ENCODE measurements around the gene NOX3. TPM values are rescaled to one million over a fixed set of nuclear protein-coding genes. Genes with fewer than 3 reads are reported as not detected.

Gene NOX3
- total and polyA plus RNA-seq, 8 donors: not detected

GRCh38 chr6:155434829-155435423 is 20.7 kb downstream of the NOX3 start:
- Histone ChIP-seq H3K4me1 (no peaks in the 10 kb centered on the region), H3K9me3 (no peaks in the 10 kb centered on the region), H3K27me3 (no peaks in the 10 kb centered on the region), H3K4me3 (no peak overlapping the region), H3K36me3 (no peaks in the 10 kb centered on the region), H3K27ac (no peak overlapping the region)
- no peak for DNase-seq
- no peak for FAIRE-seq
- 69 to 76% methylated on average over 13 of the region's 13 CpGs for WGBS, 2 donors
- ATAC-seq: no peak
- TF ChIP-seq, protein P1, sequence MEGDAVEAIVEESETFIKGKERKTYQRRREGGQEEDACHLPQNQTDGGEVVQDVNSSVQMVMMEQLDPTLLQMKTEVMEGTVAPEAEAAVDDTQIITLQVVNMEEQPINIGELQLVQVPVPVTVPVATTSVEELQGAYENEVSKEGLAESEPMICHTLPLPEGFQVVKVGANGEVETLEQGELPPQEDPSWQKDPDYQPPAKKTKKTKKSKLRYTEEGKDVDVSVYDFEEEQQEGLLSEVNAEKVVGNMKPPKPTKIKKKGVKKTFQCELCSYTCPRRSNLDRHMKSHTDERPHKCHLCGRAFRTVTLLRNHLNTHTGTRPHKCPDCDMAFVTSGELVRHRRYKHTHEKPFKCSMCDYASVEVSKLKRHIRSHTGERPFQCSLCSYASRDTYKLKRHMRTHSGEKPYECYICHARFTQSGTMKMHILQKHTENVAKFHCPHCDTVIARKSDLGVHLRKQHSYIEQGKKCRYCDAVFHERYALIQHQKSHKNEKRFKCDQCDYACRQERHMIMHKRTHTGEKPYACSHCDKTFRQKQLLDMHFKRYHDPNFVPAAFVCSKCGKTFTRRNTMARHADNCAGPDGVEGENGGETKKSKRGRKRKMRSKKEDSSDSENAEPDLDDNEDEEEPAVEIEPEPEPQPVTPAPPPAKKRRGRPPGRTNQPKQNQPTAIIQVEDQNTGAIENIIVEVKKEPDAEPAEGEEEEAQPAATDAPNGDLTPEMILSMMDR (IDR thresholded peaks at IDR 0.05): no peak
- intact Hi-C loops (cut with DNase I): no loop called here

DNA sequence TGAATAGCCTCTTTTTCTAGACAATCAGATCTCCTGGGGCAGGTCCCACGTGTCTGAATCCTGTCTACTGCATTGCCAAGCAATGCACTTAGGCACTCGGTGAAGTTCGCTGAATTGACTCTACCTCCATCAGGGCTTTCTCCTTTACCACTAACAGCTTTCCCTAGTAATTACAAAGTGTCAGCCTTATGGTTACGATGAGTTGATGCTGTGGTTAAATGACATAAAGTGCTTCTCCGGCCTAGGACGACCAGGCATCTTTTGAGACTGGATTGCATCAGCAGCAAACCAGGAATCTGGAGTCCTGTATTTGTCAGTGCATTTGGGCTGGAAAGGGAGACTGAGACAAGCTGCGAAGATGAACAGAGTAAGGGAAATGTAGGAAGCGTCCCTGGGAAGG is 21.5 kb downstream of the NOX3 start:
- ATAC-seq: no peak
- 72 to 87% methylated on average over 8 of the region's 8 CpGs for WGBS, 2 donors
- Histone ChIP-seq H3K4me1 (no peaks in the 10 kb centered on the region), H3K4me3 (no peak overlapping the region), H3K27me3 (no peaks in the 10 kb centered on the region), H3K36me3 (no peaks in the 10 kb centered on the region), H3K27ac (no peak overlapping the region), H3K9me3 (no peaks in the 10 kb centered on the region)
- TF ChIP-seq, protein P1 (IDR thresholded peaks at IDR 0.05): no peak
- no peak for DNase-seq
- intact Hi-C loops (cut with DNase I): no loop called here
- FAIRE-seq: no peak

GRCh38 chr6:155432293-155432692 is 23.3 kb downstream of the NOX3 start:
- no peak for FAIRE-seq

DNA sequence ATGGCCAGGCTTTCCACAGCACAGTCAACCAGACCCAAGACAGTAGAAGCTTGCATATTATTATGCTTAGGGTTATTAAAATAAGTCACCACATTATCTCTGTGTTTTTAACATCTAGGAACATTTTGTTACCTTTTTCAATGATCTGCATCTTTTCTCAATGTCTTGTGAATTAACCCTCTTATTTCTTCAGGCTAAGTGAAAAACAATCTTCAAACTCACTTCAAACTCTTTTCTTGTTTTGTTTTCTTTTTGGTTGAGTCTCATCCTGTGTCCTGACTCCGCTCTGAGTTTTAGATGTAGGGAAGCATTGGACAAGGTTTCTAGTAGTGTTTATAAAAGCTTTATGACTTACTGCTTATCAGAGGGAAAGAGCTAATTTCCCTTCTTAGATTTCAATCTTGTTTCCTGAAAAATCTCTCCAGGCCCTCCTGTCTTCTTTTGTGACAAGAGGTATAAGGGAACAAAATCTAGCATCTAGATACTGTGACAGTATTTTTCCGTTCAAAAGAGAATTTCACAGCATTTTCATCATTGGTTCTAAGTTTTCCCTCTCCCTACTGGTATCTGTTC is 26.2 kb downstream of the NOX3 start:
- no peak for FAIRE-seq
- Histone ChIP-seq H3K9me3 (no peaks in the 10 kb centered on the region), H3K4me1 (no peaks in the 10 kb centered on the region), H3K27me3 (no peaks in the 10 kb centered on the region), H3K4me3 (no peak overlapping the region), H3K36me3 (no peaks in the 10 kb centered on the region), H3K27ac (no peak overlapping the region)
- DNase-seq: no peak
- ATAC-seq: no peak
- intact Hi-C loops (cut with DNase I): no loop called here
- WGBS, 2 donors: 62 to 70% methylated on average over 2 of the region's 2 CpGs
- TF ChIP-seq, protein P1 (IDR thresholded peaks at IDR 0.05): no peak

More at GRCh38 chr6:155432293-155432692, 23.3 kb downstream of the NOX3 start:
- Histone ChIP-seq H3K9me3 (no peaks in the 10 kb centered on the region), H3K4me1 (no peaks in the 10 kb centered on the region), H3K36me3 (no peaks in the 10 kb centered on the region), H3K27ac (no peak overlapping the region), H3K4me3 (no peak overlapping the region), H3K27me3 (no peaks in the 10 kb centered on the region)
- no peak for ATAC-seq
- TF ChIP-seq, protein P1 (IDR thresholded peaks at IDR 0.05): no peak
- DNase-seq: no peak
- WGBS, 2 donors: 60 to 81% methylated on average over 5 of the region's 5 CpGs
- intact Hi-C loops (cut with DNase I): no loop called here

- Histone ChIP-seq H3K27ac (no peak overlapping the region), H3K4me1 (no peaks in the 10 kb centered on the region), H3K27me3 (no peaks in the 10 kb centered on the region), H3K4me3 (no peak overlapping the region), H3K36me3 (no peaks in the 10 kb centered on the region), H3K9me3 (no peaks in the 10 kb centered on the region)
- TF ChIP-seq, protein P1 (IDR thresholded peaks at IDR 0.05): no peak
- intact Hi-C loops (cut with DNase I): no loop called here
- no peak for DNase-seq
- no peak for FAIRE-seq
- 81 to 94% methylated on average over 3 of the region's 3 CpGs for WGBS, 2 donors
- ATAC-seq: no peak
Measured at GRCh38 chr6:155426408-155426945, 29.2 kb downstream of the NOX3 start.

Data from pancreas (tissue), 10 donors.